ENCODE measurements around the gene PPP1R16B.

The PPP1R16B gene

GRCh38 chr20:38937000-38937399 is 131.5 kb downstream of the PPP1R16B start:
- no peak overlapping the region for H3K27ac ChIP-seq
- TF ChIP-seq CTCF (conservative IDR thresholded peaks at IDR 0.05) (no peak), ZFX (IDR thresholded peaks at IDR 0.05) (no peak)

GRCh38 chr20:38937978-38938473 is 132.5 kb downstream of the PPP1R16B start:
- H3K27ac ChIP-seq: no peak overlapping the region
- TF ChIP-seq ZFX (IDR thresholded peaks at IDR 0.05): no peak
- no peak for TF ChIP-seq CTCF (conservative IDR thresholded peaks at IDR 0.05)

GRCh38 chr20:38939686-38940085 is 134.2 kb downstream of the PPP1R16B start:
- no peak overlapping the region for H3K27ac ChIP-seq
- no peak for TF ChIP-seq CTCF (conservative IDR thresholded peaks at IDR 0.05)
- no peak for TF ChIP-seq ZFX (IDR thresholded peaks at IDR 0.05)

GRCh38 chr20:38940644-38941043 is 135.1 kb downstream of the PPP1R16B start:
- H3K27ac ChIP-seq: no peak overlapping the region
- TF ChIP-seq ZFX (IDR thresholded peaks at IDR 0.05): no peak
- TF ChIP-seq CTCF (conservative IDR thresholded peaks at IDR 0.05): no peak

GRCh38 chr20:38941726-38942389 is 136.4 kb downstream of the PPP1R16B start:
- TF ChIP-seq ZFX (IDR thresholded peaks at IDR 0.05): no peak
- TF ChIP-seq CTCF (conservative IDR thresholded peaks at IDR 0.05): no peak; the same call in 1 of the 2 replicates
- H3K27ac ChIP-seq: no peak overlapping the region

GRCh38 chr20:38945012-38945411 is 139.5 kb downstream of the PPP1R16B start:
- TF ChIP-seq CTCF (conservative IDR thresholded peaks at IDR 0.05): no peak
- TF ChIP-seq ZFX (IDR thresholded peaks at IDR 0.05): no peak
- no peak overlapping the region for H3K27ac ChIP-seq

GRCh38 chr20:38946836-38947235 is 141.3 kb downstream of the PPP1R16B start:
- TF ChIP-seq CTCF (conservative IDR thresholded peaks at IDR 0.05) (no peak), ZFX (IDR thresholded peaks at IDR 0.05) (no peak)
- no peak overlapping the region for H3K27ac ChIP-seq

Data from C4-2B (cell line).